SU-DHL-6 (cell line): ENCODE data around the gene INF2.

Experiments
- CTCF ChIP-seq: fragments of 200-600 bp; sonication (generic); IDR thresholded peaks from one replicate; pipeline ENCODE4 v1.5.1; 2017; ENCODE audit warnings: antibody characterized with exemption, mild to moderate bottlenecking, low read length, moderate library complexity; ENCODE audit not compliant: insufficient read depth, poor library complexity, severe bottlenecking
- EZH2phosphoT487 ChIP-seq: fragments of 200-600 bp; sonication (generic), shearing (Covaris generic); conservative IDR thresholded peaks from 2 replicates; pipeline ENCODE4 v1.6.1; 2018; ENCODE audit warnings: mild to moderate bottlenecking, antibody characterized with exemption, low read length, moderate library complexity, mixed read lengths

DNA sequence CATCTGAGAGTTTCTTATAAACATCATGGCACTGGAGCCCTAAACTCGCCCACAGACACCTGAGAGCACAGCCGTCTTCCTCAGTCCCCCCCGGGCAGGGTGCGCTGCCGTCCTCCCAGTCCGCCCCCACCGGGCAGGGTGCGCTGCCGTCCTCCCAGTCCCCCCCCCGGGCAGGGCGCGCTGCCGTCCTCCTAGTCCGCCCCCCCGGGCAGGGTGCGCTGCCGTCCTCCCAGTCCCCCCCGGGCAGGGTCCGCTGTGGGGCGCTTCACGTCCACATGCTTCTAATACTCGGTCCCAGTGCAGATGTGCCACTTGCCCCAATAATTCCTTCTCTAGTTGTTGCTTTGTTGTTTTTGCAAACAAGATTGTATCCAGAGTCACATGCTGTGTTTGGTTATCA is 27.7 kb downstream of the INF2 start:
- TF ChIP-seq CTCF = no peak
- TF ChIP-seq EZH2phosphoT487 = no peak
